Lower leg skin (tissue), 4 donors: ENCODE measurements around the gene CNTNAP5. TPM values are rescaled to one million over a fixed set of nuclear protein-coding genes. Genes with fewer than 3 reads are reported as not detected.

Source experiments
- DNase-seq, 2 donors: peaks; one replicate each; pipeline ENCODE4 v3.0.0-alpha.2; 2019; ENCODE audit warnings: low spot score in 2 of 2
- H3K4me3 ChIP-seq: fragments of 200-600 bp; sonication (generic); 2 replicates; pipeline ENCODE4 v1.5.1; 2017; ENCODE audit warnings: mild to moderate bottlenecking, low read depth; ENCODE audit not compliant: poor library complexity, severe bottlenecking
- POLR2A ChIP-seq, 2 donors: fragments of 450-650 bp; IDR thresholded peaks; one replicate each; pipeline ENCODE4 v1.6.1; 2016 to 2017; ENCODE audit warnings: antibody characterized with exemption in 2 of 2, mild to moderate bottlenecking in 1 of 2, moderate library complexity in 1 of 2
- WGBS, 2 donors: methylation state at CpG; one replicate each; pipeline ENCODE4 v1.1.5; 2018; 5-methylcytosine and 5-hydroxymethylcytosine counted together
- intact Hi-C: fragments of 100-400 bp; cut with DNase I; formaldehyde crosslinking; loops from one replicate; pipeline ENCODE4 v1.15.0; 2023; ENCODE audit warnings: low total_unique reads
- total RNA-seq, 4 donors: library from RNA; depleted of rRNA; stranded (reverse); fragments of >200 nt; gene quantifications; one replicate each; pipeline ENCODE4 v1.1.0, GENCODE V29; 2016
- TF ChIP-seq, protein P1 (sequence below), 3 donors: fragments of 450-650 bp; IDR thresholded peaks; one replicate each; pipeline ENCODE4 v1.5.1; 2016; ENCODE audit warnings: antibody characterized with exemption in 3 of 3, mild to moderate bottlenecking in 3 of 3, moderate library complexity in 2 of 3

Gene CNTNAP5
- total RNA-seq, 4 donors from 2014 or later, result not detected

DNA sequence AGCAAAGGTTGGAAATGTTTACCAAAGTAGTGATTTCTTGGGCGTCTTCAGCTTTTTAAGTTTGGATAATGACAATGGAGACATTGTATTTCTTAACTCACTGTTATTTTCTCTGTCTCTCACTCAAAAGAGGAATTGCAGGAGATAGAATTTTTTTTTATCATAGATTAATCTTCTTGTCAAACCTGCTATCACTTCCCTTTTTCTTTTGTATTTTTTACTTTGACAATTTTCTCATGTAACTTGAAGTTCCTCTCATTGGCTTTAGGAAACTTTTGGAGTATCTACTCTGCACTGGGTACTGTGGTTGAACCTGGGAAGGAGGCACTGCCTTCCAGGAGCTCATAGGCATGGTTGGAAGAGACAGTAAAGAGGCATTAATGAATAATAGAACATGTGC lies 489.1 kb downstream of the CNTNAP5 start:
- intact Hi-C loops, result no loop called here
- no peak overlapping the region for H3K4me3 ChIP-seq
- 86 to 88% methylated on average over 1 of the region's 1 CpG for WGBS, 2 donors
- TF ChIP-seq, protein P1, sequence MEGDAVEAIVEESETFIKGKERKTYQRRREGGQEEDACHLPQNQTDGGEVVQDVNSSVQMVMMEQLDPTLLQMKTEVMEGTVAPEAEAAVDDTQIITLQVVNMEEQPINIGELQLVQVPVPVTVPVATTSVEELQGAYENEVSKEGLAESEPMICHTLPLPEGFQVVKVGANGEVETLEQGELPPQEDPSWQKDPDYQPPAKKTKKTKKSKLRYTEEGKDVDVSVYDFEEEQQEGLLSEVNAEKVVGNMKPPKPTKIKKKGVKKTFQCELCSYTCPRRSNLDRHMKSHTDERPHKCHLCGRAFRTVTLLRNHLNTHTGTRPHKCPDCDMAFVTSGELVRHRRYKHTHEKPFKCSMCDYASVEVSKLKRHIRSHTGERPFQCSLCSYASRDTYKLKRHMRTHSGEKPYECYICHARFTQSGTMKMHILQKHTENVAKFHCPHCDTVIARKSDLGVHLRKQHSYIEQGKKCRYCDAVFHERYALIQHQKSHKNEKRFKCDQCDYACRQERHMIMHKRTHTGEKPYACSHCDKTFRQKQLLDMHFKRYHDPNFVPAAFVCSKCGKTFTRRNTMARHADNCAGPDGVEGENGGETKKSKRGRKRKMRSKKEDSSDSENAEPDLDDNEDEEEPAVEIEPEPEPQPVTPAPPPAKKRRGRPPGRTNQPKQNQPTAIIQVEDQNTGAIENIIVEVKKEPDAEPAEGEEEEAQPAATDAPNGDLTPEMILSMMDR (IDR thresholded peaks at IDR 0.05), result no peak
- TF ChIP-seq POLR2A (IDR thresholded peaks at IDR 0.05), result no peak
- no peak for DNase-seq

DNA sequence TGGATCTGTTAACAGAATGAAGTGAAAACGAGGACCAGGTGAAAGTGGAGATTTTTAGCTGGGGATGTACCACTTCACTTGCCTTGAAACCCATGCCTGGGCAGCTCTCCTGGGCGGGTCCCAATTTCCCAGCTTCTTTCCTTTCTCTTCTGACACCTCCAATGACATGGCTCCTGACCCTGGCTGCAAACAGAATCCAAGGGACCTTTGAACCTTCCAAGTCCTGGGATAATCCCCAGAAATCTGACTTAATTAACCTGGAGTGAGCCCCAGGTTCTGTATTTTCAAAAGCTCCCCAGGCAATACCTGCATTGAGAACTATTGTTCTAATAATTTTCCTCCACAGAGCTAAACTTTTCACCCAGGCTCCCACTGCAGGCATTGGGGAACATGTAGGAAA lies 495.9 kb downstream of the CNTNAP5 start:
- no peak for DNase-seq

DNA sequence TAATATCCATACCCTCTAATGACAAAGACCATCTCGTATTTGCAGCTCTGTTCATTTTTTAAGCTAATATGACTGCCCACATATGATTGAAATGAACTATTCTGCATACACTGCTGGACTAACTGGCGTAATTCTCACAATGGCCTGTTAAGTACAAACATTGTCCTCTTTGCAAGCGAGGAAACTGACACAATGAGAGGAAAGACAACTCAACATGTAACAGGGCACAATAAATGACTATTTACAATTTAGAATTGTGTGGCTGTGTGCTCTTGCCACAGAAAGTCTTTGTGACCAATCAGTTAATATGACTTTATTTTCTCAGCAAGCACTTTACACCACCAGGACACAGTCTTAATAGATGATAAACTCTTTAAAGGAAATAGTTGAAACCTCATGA lies 498.0 kb downstream of the CNTNAP5 start:
- intact Hi-C loops, result no loop called here
- no peak overlapping the region for H3K4me3 ChIP-seq
- no peak for DNase-seq
- TF ChIP-seq, protein P1 (IDR thresholded peaks at IDR 0.05), result no peak
- TF ChIP-seq POLR2A (IDR thresholded peaks at IDR 0.05), result no peak
- 67 to 71% methylated on average over 3 of the region's 3 CpGs for WGBS, 2 donors

More for the DNA sequence above, 495.9 kb downstream of the CNTNAP5 start:
- H3K4me3 ChIP-seq, result no peak overlapping the region
- TF ChIP-seq, protein P1 (IDR thresholded peaks at IDR 0.05), result no peak
- no peak for TF ChIP-seq POLR2A (IDR thresholded peaks at IDR 0.05)
- intact Hi-C loops, result no loop called here
- WGBS, 2 donors, result 67 to 69% methylated on average over 2 of the region's 2 CpGs

DNA sequence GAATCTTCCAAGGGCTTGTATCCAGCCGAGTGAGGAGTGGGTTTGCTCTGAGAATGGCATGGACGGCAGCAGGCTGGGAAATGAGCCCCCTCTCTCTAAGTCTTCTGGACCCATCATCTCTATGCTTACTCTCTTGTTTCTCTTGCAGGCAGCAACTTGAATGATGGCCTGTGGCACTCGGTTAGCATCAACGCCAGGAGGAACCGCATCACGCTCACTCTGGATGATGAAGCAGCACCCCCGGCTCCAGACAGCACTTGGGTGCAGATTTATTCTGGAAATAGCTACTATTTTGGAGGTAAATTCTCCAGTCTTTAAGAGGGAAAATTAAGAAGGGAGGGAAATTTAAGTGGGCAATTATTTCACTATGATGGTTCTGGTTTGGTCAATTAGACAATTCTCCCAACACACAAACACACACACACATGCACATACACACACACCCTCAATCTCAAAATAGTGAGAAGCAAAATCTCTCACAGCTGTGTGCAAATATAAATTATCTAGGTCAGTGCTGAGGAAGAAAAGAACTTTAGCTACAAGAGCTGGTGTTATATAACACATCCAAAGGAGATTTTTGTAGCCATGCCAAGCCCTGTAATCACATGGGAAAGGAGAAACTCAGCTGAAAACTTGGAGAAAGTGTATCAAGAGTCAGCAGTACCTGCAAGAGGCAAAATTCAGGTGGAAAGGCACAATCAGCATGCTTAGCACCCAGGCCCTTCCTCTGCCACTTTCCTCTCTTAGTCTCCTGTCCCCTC lies 499.2 kb downstream of the CNTNAP5 start:
- intact Hi-C loops, result no loop called here
- H3K4me3 ChIP-seq, result no peak overlapping the region
- 74 to 75% methylated on average over 7 of the region's 7 CpGs for WGBS, 2 donors
- DNase-seq, result no peak
- TF ChIP-seq POLR2A (IDR thresholded peaks at IDR 0.05), result no peak
- TF ChIP-seq, protein P1 (IDR thresholded peaks at IDR 0.05), result no peak

DNA sequence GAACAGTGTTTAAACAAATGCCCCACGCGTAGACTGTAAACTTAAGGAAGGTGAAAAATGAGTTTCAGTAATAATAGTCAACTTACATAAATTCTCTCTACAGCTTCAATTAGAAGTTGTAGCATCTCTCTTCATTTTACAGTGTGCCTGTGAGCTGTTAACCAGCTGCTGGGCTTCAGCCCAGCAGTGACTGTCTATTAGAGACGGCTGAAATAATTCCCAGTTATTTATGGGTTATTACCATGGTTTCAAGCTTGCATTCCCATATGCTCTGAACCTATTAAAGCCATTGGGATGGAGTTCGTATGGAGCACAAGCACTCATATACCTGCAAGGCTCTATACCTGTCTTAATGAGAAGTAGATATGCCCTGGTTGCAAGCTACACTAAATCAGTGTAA lies 501.1 kb downstream of the CNTNAP5 start:
- no peak for DNase-seq
- WGBS, 2 donors, result 67 to 73% methylated on average over 4 of the region's 4 CpGs
- TF ChIP-seq, protein P1 (IDR thresholded peaks at IDR 0.05), result no peak
- no peak for TF ChIP-seq POLR2A (IDR thresholded peaks at IDR 0.05)
- intact Hi-C loops, result no loop called here
- no peak overlapping the region for H3K4me3 ChIP-seq

DNA sequence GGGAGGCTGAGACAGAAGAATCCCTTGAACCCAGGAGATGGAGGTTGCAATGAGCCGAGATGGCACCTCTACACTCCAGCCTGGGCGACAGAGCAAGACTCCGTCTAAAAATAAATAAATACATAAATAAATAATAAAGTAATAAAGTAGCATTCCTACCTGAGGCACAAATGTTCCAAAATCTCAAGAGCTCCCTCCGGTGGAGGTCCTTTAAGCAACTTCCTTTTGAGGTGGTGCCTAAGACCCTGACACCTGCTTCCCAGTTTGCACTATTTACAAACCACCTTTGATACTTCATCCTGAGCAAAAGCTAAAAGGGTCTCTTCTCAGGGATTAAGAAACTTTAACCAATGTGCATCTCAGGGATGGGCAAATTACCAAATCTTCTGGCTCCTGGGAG lies 505.1 kb downstream of the CNTNAP5 start:
- intact Hi-C loops, result no loop called here
- TF ChIP-seq POLR2A (IDR thresholded peaks at IDR 0.05), result no peak
- TF ChIP-seq, protein P1 (IDR thresholded peaks at IDR 0.05), result no peak
- no peak for DNase-seq
- H3K4me3 ChIP-seq, result no peak overlapping the region
- 88 to 93% methylated on average over 4 of the region's 4 CpGs for WGBS, 2 donors
